22Rv1 (cell line): ENCODE data around the gene MYCBP.

Source experiments
- ZFX ChIP-seq: fragments of 450-650 bp; IDR thresholded peaks from 2 replicates; pipeline ENCODE4 v1.6.1; 2017; ENCODE audit warnings: antibody characterized with exemption, borderline replicate concordance
- TF ChIP-seq, protein P1 (sequence below): fragments of 450-650 bp; IDR thresholded peaks from 2 replicates; pipeline ENCODE4 v1.5.1; 2017; ENCODE audit warnings: mild to moderate bottlenecking

DNA sequence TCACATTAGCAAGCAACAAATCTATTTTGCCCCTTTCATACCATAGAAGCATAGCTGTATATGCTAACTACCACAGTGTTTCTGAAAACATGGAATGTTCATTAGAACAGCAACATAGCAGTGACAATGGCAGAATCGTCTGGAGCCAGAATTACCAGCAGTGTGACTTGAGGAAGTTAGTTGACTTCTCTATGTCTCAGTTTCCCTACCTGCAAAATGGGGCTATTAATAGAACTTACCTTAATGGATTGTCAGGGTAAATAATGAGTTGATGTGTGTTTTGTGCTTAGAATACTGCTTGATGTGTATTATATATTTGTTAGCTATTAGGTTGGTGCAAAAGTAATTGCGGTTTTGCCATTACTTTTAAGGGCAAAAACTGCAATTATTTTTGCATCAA lies 23.0 kb upstream of the MYCBP start:
- TF ChIP-seq, protein P1, sequence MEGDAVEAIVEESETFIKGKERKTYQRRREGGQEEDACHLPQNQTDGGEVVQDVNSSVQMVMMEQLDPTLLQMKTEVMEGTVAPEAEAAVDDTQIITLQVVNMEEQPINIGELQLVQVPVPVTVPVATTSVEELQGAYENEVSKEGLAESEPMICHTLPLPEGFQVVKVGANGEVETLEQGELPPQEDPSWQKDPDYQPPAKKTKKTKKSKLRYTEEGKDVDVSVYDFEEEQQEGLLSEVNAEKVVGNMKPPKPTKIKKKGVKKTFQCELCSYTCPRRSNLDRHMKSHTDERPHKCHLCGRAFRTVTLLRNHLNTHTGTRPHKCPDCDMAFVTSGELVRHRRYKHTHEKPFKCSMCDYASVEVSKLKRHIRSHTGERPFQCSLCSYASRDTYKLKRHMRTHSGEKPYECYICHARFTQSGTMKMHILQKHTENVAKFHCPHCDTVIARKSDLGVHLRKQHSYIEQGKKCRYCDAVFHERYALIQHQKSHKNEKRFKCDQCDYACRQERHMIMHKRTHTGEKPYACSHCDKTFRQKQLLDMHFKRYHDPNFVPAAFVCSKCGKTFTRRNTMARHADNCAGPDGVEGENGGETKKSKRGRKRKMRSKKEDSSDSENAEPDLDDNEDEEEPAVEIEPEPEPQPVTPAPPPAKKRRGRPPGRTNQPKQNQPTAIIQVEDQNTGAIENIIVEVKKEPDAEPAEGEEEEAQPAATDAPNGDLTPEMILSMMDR, result no peak
- TF ChIP-seq ZFX, result no peak
